A549 treated with DMSO at 1 μM for 4 hours (cell line): ENCODE results near the gene CGB5. TPM values are rescaled to one million over a fixed set of nuclear protein-coding genes. Genes with fewer than 3 reads are reported as not detected.

Experiments used
- total RNA-seq: library from RNA; stranded (reverse); fragments of 200-300 nt; extraction: Qiagen RNA extraction; gene quantifications from 5 replicates; pipeline ENCODE4 v1.2.3, GENCODE V29; 2022; ENCODE audit warnings: low read depth

The CGB5 gene
- total RNA-seq, result 1.0 to 1.6 TPM (median 1.4 TPM) in 5 replicates

GRCh38 chr19:49043548-49043947, at the start of gene CGB5:
TSS of gene CGB5 (plus strand) at chr19:49043848. CDS start at chr19:49044210, 362 bp downstream.

GRCh38 chr19:49017041-49017665, 26.5 kb upstream of the CGB5 start, which contains the start of gene LHB:
TSS of gene LHB (minus strand) at chr19:49017091. CDS start at chr19:49017081, 10 bp downstream.

GRCh38 chr19:49024233-49024632, 19.4 kb upstream of the CGB5 start, which contains the start of gene CGB3:
TSS of gene CGB3 (minus strand) at chr19:49024333. CDS start at chr19:49023971, 362 bp downstream.

GRCh38 chr19:49031642-49032301, 11.9 kb upstream of the CGB5 start, which contains the start of gene CGB2:
TSS of gene CGB2 (plus strand) at chr19:49031890. CDS start at chr19:49032096, 206 bp downstream.

GRCh38 chr19:49036815-49037214, 6.8 kb upstream of the CGB5 start, which contains the start of gene CGB1:
TSS of gene CGB1 (minus strand) at chr19:49036895. CDS start at chr19:49036711, 184 bp downstream.

GRCh38 chr19:49049011-49049410, 5.4 kb downstream of the CGB5 start, which contains the start of gene CGB8:
TSS of gene CGB8 (minus strand) at chr19:49049111. CDS start at chr19:49048739, 372 bp downstream.

GRCh38 chr19:49057636-49058234, 14.1 kb downstream of the CGB5 start, which contains the start of gene CGB7:
TSS of gene CGB7 (minus strand) at chr19:49057749. CDS start at chr19:49055375, 2,374 bp downstream.

GRCh38 chr19:49064768-49065611, 21.3 kb downstream of the CGB5 start, which contains the start of gene NTF4:
TSS of gene NTF4 (minus strand) at chr19:49064818. CDS start at chr19:49061997, 2,821 bp downstream.

GRCh38 chr19:49085020-49085867, 41.6 kb downstream of the CGB5 start, which contains the start of gene SNRNP70:
TSS of gene SNRNP70 (plus strand) at chr19:49085451. CDS start at chr19:49086415, 964 bp downstream.

Other genes starting within 250 kb of the CGB5 start
- 52.3 to 64.8 TPM (median 56.8 TPM) in 5 replicates for gene BCAT2, start 232.8 kb upstream of the CGB5 start, total RNA-seq
- gene HSD17B14, start 207.4 kb upstream of the CGB5 start, total RNA-seq, result 12.2 to 15.1 TPM (median 14.1 TPM) in 5 replicates
- gene PLEKHA4, start 175.2 kb upstream of the CGB5 start, total RNA-seq, result 1.7 to 2.7 TPM (median 1.9 TPM) in 5 replicates
- 91.5 to 154 TPM (median 107 TPM) in 5 replicates for gene PPP1R15A, start 171.4 kb upstream of the CGB5 start, total RNA-seq
- not detected in 5 replicates for gene TULP2, start 145.1 kb upstream of the CGB5 start, total RNA-seq
- gene NUCB1, start 143.5 kb upstream of the CGB5 start, total RNA-seq, result 190 to 222 TPM (median 195 TPM) in 5 replicates
- gene DHDH, start 110.1 kb upstream of the CGB5 start, total RNA-seq, result 0.91 to 1.8 TPM (median 1.7 TPM) in 5 replicates
- 289 to 376 TPM (median 349 TPM) in 5 replicates for gene BAX, start 89.0 kb upstream of the CGB5 start, total RNA-seq
- gene FTL, start 78.5 kb upstream of the CGB5 start, total RNA-seq, result 18,257 to 24,972 TPM (median 19,327 TPM) in 5 replicates
- gene GYS1, start 50.5 kb upstream of the CGB5 start, total RNA-seq, result 18.8 to 22.5 TPM (median 20.3 TPM) in 5 replicates
- gene RUVBL2, start 50.0 kb upstream of the CGB5 start, total RNA-seq, result 204 to 252 TPM (median 242 TPM) in 5 replicates
- gene LHB, start 26.8 kb upstream of the CGB5 start, total RNA-seq, result not detected in 5 replicates
- gene CGB3, start 19.5 kb upstream of the CGB5 start, total RNA-seq, result 0.14 to 0.47 TPM (median 0.38 TPM) in 4 of 5 replicates, not detected in the other
- 0.22 to 0.41 TPM (median 0.35 TPM) in 3 of 5 replicates, not detected in the others for gene CGB2, start 12.0 kb upstream of the CGB5 start, total RNA-seq
- not detected in 5 replicates for gene CGB1, start 7.0 kb upstream of the CGB5 start, total RNA-seq
- 3.5 to 6.0 TPM (median 4.8 TPM) in 5 replicates for gene CGB8, start 5.3 kb downstream of the CGB5 start, total RNA-seq
- 0.35 to 0.92 TPM (median 0.45 TPM) in 5 replicates for gene CGB7, start 13.9 kb downstream of the CGB5 start, total RNA-seq
- gene NTF4, start 21.0 kb downstream of the CGB5 start, total RNA-seq, result 0.37 to 0.85 TPM (median 0.52 TPM) in 5 replicates
- not detected in 5 replicates for gene KCNA7, start 28.9 kb downstream of the CGB5 start, total RNA-seq
- 283 to 359 TPM (median 313 TPM) in 5 replicates for gene SNRNP70, start 41.6 kb downstream of the CGB5 start, total RNA-seq
- 4.9 to 7.1 TPM (median 5.6 TPM) in 5 replicates for gene LIN7B, start 70.5 kb downstream of the CGB5 start, total RNA-seq
- 1.3 to 2.2 TPM (median 2.0 TPM) in 5 replicates for gene C19orf73, start 75.3 kb downstream of the CGB5 start, total RNA-seq
- gene PPFIA3, start 75.7 kb downstream of the CGB5 start, total RNA-seq, result 6.5 to 8.7 TPM (median 7.2 TPM) in 5 replicates
- 0.03 TPM in 1 of 5 replicates, not detected in the others for gene HRC, start 111.5 kb downstream of the CGB5 start, total RNA-seq
- 7.3 to 8.9 TPM (median 8.6 TPM) in 5 replicates for gene TRPM4, start 113.9 kb downstream of the CGB5 start, total RNA-seq